ENCODE results near the gene AOX1.
"Not testable (repeated sequence)": the region's sequence is repeated elsewhere in the genome, so short reads cannot be mapped to it uniquely, and the experiment has no call there.

DNA sequence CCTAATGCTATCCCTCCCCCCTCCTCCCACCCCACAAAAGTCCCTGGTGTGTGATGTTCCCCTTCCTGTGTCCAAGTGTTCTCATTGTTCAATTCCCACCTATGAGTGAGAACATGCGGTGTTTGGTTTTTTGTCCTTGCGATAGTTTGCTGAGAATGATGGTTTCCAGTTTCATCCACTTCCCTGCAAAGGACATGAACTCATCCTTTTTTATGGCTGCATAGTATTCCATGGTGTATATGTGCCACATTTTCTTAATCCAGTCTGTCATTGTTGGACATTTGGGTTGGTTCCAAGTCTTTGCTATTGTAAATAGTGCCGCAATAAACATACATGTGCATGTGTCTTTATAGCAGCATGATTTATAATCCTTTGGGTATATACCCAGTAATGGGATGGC is 129.2 kb downstream of the AOX1 start:
- not testable (repeated sequence) for TF ChIP-seq POLR2A, EP300 (IDR thresholded peaks at IDR 0.05)
- TF ChIP-seq, protein P1, sequence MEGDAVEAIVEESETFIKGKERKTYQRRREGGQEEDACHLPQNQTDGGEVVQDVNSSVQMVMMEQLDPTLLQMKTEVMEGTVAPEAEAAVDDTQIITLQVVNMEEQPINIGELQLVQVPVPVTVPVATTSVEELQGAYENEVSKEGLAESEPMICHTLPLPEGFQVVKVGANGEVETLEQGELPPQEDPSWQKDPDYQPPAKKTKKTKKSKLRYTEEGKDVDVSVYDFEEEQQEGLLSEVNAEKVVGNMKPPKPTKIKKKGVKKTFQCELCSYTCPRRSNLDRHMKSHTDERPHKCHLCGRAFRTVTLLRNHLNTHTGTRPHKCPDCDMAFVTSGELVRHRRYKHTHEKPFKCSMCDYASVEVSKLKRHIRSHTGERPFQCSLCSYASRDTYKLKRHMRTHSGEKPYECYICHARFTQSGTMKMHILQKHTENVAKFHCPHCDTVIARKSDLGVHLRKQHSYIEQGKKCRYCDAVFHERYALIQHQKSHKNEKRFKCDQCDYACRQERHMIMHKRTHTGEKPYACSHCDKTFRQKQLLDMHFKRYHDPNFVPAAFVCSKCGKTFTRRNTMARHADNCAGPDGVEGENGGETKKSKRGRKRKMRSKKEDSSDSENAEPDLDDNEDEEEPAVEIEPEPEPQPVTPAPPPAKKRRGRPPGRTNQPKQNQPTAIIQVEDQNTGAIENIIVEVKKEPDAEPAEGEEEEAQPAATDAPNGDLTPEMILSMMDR (IDR thresholded peaks at IDR 0.05): not testable (repeated sequence)
